ENCODE data around the gene IDI1.
"Not testable (repeated sequence)": the region's sequence is repeated elsewhere in the genome, so short reads cannot be mapped to it uniquely, and the experiment has no call there.

The IDI1 gene

DNA sequence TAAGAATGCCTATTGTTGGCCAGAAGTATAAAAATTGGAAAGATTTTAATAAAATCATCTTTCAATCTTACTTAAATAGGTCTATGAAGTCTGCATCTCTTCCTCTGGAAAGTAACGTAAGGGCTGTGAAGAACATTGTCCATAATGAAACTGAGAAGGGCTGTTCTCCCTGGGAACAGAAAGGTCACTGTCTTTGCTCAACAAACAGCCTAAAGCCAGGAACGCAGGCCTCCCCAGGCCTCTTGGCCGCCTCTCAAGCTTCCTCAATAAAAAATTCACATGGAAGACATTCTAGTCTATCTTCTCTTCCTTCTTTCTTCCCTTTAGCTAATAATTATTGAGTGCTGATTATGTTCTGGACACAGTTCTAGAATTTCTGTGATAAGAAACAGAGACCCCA is 14.2 kb downstream of the IDI1 start:
- no peak for DNase-seq (ENCODE audit: low read depth, low spot score)

GRCh38 chr10:1033601-1034000 is 15.3 kb downstream of the IDI1 start:
- DNase-seq (ENCODE audit: low read depth, low spot score) = no peak

- DNase-seq (ENCODE audit: low read depth, low spot score) = no peak
These were observed 19.1 kb downstream of the IDI1 start for GRCh38 chr10:1029838-1030237.

GRCh38 chr10:1026578-1026977 is 22.3 kb downstream of the IDI1 start:
- no peak for DNase-seq (ENCODE audit: low read depth, low spot score)

GRCh38 chr10:1025683-1026082 is 23.2 kb downstream of the IDI1 start, which contains the start of gene IDI2:
Gene IDI2 (minus strand): TSS chr10:1025859. CDS start chr10:1024723, 1,136 bp downstream.
- DNase-seq (ENCODE audit: low read depth, low spot score) = no peak

DNA sequence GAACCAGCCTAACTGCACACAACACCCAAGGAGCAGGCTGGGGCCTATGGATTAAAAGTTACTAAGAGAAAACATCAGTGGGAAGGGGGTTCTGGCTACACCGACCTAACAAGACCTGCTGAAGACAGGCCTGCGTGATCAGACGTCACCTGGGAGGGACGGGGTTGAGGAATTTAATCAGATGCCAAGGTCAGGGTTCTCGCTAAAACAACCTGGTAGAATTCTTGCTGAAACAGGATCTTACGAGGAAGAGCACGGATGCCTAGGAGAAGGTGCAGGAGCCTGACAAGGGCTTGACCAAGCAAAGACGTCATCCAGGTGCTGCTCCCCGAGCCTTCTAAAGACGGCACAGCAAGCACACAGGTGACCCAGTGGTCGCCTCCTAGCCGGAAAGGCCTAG is 24.8 kb downstream of the IDI1 start:
- no peak for DNase-seq (ENCODE audit: low read depth, low spot score)

- no peak for DNase-seq (ENCODE audit: low read depth, low spot score)
These were observed 26.5 kb downstream of the IDI1 start for GRCh38 chr10:1022413-1022812.

DNA sequence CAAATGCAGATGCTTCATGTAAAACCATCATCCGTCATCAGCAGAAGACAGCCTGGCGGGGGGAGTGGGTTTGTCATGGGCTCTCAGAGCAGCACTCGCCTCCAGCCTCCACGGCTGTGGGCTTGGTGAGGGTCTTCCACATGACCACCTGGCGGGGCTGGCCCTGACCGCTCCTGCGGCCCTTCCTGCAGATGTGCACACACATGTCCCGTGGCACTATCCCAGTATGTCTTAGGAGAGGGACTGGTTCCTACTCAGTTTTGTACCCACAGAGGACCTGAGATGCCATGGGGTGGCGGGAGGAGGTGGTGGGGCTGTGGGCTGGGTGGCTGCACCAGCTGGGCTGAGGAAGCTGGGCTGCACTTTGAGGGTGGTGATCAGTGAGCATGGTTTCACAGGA is 28.0 kb downstream of the IDI1 start:
- no peak for DNase-seq (ENCODE audit: low read depth, low spot score)

DNA sequence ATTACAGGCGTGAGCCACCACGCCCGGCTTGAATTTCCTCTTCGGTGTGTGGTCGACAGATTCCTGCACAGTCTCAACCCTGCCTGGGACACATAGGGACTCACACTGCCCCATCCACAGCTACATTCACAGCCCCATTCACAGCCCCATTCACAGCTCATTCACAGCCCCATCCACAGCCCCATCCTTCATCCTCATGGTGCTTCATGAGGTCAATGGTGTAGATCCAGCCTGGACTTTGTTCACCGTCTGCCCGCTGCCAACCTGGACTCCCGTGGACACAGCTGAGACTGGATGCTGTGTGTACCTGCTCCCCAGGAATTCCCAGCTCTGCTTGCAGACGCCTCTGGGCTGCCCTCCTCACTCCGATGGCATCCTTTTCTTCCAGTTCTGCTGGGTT is 28.5 kb downstream of the IDI1 start:
- DNase-seq (ENCODE audit: low read depth, low spot score) = no peak

DNA sequence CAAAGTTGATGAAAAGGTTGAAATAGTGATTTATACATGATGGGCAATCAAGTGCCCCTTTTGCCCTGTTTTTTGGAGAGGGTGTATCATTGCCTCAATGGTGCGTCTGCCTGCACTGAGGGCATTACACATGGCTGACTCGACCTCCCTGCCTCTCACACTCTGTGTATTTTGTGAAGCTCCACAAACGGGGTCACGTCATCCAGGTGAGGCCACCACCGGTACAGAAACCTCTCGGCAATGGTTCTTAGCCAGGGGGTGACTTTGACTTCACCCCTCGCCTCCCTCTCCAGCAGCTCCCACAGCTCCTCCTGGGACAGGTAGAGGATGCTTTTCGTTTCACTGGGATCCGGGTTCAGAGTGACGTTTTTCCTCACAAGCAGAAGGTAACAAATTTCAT is 29.6 kb downstream of the IDI1 start:
- DNase-seq (ENCODE audit: low read depth, low spot score) = no peak

GRCh38 chr10:1015688-1016087 is 33.2 kb downstream of the IDI1 start:
- no peak for DNase-seq (ENCODE audit: low read depth, low spot score)

DNA sequence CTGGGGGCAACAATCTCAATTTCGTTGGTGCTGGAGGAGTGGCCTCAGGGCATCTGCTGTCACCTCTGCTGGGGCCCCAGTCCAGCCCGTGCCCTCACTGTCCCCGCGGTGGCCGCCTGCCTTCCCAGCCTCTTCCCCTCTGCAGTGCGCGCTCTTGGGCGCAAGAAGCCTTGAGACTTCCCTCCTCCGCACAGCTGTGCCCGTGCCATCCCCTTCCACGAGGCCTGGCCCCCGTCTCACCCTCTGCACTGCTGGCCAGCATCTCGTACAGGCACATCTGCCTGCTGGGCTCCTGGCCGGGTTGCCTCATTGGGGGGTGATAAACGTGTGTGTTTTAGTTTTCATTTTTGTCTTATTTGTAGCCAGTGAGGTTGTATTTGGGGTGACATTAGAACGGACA is 37.2 kb downstream of the IDI1 start:
- DNase-seq (ENCODE audit: low read depth, low spot score) = no peak

GRCh38 chr10:1010703-1011102 is 38.2 kb downstream of the IDI1 start:
- no peak for DNase-seq (ENCODE audit: low read depth, low spot score)

GRCh38 chr10:1009947-1010346 is 39.0 kb downstream of the IDI1 start:
- not testable (repeated sequence) for DNase-seq (ENCODE audit: low read depth, low spot score)

DNA sequence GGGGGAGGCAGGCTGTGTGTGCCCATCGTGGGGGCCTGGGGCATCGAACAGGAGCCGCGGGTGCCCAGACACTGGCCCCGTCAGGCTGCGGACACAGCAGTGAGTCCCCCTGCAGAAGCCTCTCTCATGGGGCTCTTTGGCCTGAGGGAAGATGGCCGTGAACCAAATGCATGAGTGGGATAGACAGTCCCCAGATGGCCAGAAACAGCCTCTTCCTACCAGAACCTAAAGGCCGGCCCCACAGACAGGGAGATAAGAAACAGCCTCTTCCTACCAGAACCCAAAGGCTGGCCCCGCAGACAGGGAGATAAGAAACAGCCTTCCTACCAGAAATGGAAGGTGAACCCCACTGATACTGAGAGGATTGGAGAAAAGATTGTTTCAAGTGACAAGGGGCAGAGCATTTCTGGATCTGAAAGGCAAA is 39.8 kb downstream of the IDI1 start:
- DNase-seq (ENCODE audit: low read depth, low spot score) = no peak

- DNase-seq (ENCODE audit: low read depth, low spot score) = no peak
These were observed 41.3 kb downstream of the IDI1 start for GRCh38 chr10:1007583-1007982.

DNA sequence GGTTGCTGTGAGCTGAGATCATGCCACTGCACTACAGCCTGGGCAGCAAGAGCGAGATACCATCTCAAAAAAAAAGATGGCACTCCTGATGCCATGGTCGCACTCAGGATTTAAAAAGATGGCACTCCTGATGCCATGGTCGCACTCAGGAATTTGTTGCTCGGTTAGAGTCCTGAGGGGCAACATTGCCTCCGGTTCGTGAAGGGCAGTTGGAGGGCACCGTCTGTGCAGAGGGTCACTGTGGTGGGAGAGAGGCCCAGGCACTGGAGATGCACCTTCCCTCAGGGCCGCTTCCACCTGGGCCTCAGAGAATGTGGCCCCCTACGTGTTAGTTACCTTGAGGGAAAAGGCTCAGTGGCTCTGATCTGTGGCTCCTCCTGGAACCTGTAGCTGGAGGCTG is 42.3 kb downstream of the IDI1 start:
- DNase-seq (ENCODE audit: low read depth, low spot score) = no peak

- no peak for DNase-seq (ENCODE audit: low read depth, low spot score)
These were observed 44.8 kb downstream of the IDI1 start for GRCh38 chr10:1003884-1004670.

GRCh38 chr10:1002425-1003006 is 46.4 kb downstream of the IDI1 start:
- no peak for DNase-seq (ENCODE audit: low read depth, low spot score)

DNA sequence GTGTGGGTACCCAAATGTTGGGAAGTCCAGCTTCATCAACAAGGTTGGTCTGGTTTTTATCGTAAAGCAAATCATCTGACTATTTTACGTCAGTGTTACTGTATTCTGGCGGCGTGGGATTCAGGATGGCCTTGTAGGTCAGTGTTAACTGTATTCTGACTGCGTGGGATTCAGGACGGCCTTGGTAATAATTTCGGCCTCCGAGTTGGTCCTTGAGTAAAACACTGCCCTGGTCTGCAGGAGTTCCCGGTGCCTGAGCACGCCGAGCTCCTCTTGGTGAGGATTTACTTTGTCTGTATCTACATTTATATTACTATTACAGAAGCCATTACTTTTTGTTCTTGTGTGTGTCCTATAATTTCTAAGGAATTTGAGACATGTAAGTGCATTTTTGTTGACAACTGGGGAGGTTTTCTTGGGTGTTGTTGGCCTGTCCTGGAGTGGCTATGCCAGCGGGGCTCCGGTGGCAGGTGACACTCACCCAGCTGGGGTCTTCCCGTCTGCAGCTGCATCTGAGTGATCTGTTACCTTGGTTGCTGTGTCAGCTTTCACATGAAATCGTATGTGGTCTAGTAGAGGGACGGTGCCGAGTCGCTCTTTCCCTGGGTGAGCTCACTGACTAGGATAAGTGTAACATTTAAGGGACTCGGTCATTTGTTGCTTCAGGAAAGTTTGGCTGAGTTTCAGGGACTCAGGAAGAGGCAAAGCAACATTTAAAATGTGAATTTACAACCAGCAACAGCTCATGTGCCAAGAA is 51.5 kb downstream of the IDI1 start:
- DNase-seq (ENCODE audit: low read depth, low spot score) = no peak

DNA sequence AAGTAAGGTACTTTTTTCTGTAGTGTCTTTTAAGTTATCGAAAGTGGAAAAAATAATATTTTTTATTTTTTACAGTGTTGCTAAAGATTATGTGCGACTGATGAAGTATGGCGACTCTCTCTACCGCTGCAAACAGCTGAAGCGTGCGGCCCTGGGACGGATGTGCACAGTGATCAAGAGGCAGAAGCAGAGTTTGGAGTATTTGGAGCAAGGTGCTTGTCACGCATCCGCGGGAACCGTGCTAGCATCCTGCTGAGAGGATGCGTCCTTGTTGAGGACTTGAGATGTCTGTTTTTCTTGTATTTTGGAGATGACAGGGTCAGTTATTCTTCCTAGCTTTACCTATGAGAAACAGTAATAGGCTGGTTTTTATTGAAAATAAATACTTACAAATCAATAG is 52.9 kb downstream of the IDI1 start:
- no peak for DNase-seq (ENCODE audit: low read depth, low spot score)

DNA sequence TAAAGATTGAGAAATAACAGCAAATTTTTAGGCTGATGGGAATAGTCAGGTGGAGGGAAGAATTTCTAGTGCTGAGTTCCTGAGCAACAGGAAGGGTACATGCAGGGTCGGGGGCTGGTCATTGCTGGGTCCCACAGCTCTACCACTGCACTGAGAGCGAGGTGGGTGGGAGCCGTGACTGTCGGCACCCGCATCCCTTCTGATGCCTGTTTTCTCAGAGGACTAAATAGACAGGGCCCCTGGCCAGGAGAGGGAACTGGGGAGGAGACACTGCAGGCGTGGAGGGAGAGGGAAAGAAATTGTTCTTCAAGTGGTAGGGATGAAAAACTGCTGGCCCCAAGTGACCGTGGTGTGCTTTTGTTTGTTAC is 53.4 kb downstream of the IDI1 start:
- no peak for DNase-seq (ENCODE audit: low read depth, low spot score)

Measured in smooth muscle cell of the brain vasculature (primary cell).